Stimulated activated naive CD8-positive, alpha-beta T cell treated with anti-CD3 and anti-CD28 coated beads, Interleukin-15, amount 100 ng/mL, for 72 hours (primary cell): Measurements from ENCODE around the gene EPN1.

Source experiments
- ATAC-seq: fragments of 150-1000 bp; cut with Tn5 transposase; 2 replicates; pipeline ENCODE4 v1.10.0; 2021; ENCODE audit warnings: mild to moderate bottlenecking, moderate library complexity
- DNase-seq, 2 donors: peaks; one replicate each; pipeline ENCODE4 v3.0.0; 2021 to 2022
- H3K27ac Mint-ChIP-seq, 2 donors: one replicate each; pipeline ENCODE4 v1.8.0; 2022; ENCODE audit warnings: mild to moderate bottlenecking in 2 of 2, mixed read lengths in 2 of 2, moderate library complexity in 2 of 2
- H3K27me3 Mint-ChIP-seq: one replicate; pipeline ENCODE4 v1.8.0; 2022; ENCODE audit warnings: mixed read lengths
- H3K4me1 Mint-ChIP-seq: one replicate; pipeline ENCODE4 v1.8.0; 2022; ENCODE audit warnings: mild to moderate bottlenecking, mixed read lengths
- H3K4me3 Mint-ChIP-seq, 2 donors: one replicate each; pipeline ENCODE4 v1.8.0; 2022; ENCODE audit warnings: mild to moderate bottlenecking in 2 of 2, mixed read lengths in 2 of 2, moderate library complexity in 1 of 2
- H3K9me3 Mint-ChIP-seq, 2 donors: one replicate each; pipeline ENCODE4 v1.8.0; 2022; ENCODE audit warnings: mixed read lengths in 2 of 2

EPN1 gene

DNA sequence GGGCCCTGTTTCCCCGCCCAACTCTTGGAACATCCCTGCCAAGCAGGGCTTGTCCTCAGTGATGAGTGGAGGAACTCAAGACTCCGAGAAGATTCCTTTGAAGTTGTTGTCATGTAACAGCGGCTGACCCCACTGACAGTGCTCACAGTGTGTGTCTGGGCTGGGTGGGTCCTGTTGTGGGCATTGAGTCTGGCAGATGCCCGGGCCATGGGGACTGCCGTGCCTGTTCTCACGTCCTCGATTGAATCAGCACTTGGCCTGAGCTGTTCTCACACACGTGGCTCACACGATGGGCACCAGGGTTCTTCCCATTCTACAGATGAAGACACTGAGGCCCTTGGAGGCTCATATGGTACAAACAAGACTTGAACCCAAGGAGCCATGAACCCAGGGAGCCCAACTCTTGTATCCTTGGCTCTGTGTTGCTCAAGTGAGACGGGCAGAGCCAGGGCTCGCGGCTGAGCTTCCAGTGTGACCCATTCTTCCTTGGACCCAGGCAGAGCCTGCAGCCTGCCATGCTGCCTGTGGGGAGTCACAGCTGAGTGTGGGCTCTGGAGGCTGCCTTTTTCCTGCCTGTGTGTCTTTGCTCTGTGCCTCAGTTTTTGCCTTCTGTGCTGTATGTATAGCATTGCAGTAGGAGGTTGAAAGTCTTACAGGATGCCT lies 8.6 kb upstream of the EPN1 start:
- no peaks in the 10 kb centered on the region for H3K27me3 Mint-ChIP-seq
- no peaks in the 10 kb centered on the region for H3K9me3 Mint-ChIP-seq
- H3K4me1 Mint-ChIP-seq, result peaks cover 77% of the 10 kb centered on the region
- ATAC-seq, result no peak
- H3K27ac Mint-ChIP-seq, result peak overlapping the region in 1 of 2 donors; percentile 75
- no peak for DNase-seq
- no peak overlapping the region for H3K4me3 Mint-ChIP-seq

- no peak for DNase-seq
- peak overlapping the region in 1 of 2 donors; percentile 75 for H3K27ac Mint-ChIP-seq
- no peaks in the 10 kb centered on the region for H3K9me3 Mint-ChIP-seq
- no peak overlapping the region for H3K4me3 Mint-ChIP-seq
- no peak for ATAC-seq
- peaks cover 77% of the 10 kb centered on the region for H3K4me1 Mint-ChIP-seq
- no peaks in the 10 kb centered on the region for H3K27me3 Mint-ChIP-seq
Observed at GRCh38 chr19:55667006-55667381, 8.0 kb upstream of the EPN1 start.

DNA sequence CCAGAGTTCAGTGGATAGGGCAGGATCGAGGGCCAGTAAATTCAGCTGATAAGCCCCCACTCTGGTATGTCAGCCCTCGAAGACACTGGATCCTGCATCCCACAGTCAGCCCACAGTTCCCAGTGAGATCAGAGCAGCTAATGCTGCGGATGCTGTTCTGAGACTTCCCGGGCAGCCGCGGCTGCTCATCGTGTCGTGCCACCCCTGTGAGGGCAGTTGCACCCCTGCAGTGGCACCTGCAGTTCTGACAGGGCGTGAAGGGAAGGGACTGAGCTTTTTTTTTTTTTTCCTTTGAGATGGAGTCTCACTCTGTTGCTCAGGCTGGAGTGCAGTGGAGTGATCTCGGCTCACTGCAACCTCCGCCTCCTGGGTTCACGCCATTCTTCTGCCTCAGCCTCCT lies 7.5 kb upstream of the EPN1 start:
- H3K4me3 Mint-ChIP-seq, result no peak overlapping the region
- DNase-seq, result no peak
- H3K27me3 Mint-ChIP-seq, result no peaks in the 10 kb centered on the region
- peaks cover 78% of the 10 kb centered on the region for H3K4me1 Mint-ChIP-seq
- no peaks in the 10 kb centered on the region for H3K9me3 Mint-ChIP-seq
- no peak for ATAC-seq
- no peak overlapping the region for H3K27ac Mint-ChIP-seq

GRCh38 chr19:55667958-55668357 lies 7.1 kb upstream of the EPN1 start:
- peaks cover 75% of the 10 kb centered on the region for H3K4me1 Mint-ChIP-seq
- H3K27ac Mint-ChIP-seq, result no peak overlapping the region
- H3K9me3 Mint-ChIP-seq, result no peaks in the 10 kb centered on the region
- no peak overlapping the region for H3K4me3 Mint-ChIP-seq
- no peak for ATAC-seq
- no peaks in the 10 kb centered on the region for H3K27me3 Mint-ChIP-seq
- DNase-seq, result no peak

DNA sequence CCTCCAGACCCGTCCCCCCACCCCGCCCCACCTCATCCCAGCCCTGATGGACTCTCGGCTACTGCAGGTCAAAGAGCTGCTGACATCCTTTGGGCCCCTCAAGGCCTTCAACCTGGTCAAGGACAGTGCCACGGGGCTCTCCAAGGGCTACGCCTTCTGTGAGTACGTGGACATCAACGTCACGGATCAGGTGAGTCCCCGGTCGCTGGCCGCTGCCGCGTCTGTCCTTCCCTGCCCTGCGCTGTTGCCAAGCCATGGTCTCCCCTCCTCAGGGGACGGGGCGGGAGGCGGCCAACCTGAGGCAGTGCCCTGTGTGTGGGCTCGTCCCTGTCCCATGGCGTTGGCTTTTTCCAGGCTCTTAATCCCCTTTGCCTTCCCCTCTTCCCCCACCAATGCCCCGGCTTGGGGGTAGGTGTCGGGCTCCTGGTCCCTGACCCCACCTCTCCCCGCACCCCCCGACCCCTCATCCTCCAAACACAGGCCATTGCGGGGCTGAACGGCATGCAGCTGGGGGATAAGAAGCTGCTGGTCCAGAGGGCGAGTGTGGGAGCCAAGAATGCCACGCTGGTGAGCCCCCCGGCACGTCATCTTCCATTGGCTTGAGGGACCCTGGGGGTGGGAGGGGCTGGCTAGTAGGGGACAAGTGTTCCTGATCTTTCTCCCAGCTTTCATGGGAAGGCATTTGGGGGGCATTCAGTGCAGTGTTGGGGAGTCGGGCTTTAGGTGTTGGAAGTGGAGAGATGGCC lies 6.2 kb upstream of the EPN1 start:
- ATAC-seq, result no peak
- Mint-ChIP-seq H3K27me3 (no peaks in the 10 kb centered on the region), H3K27ac (no peak overlapping the region), H3K4me3 (no peak overlapping the region), H3K4me1 (peaks cover 75% of the 10 kb centered on the region), H3K9me3 (no peaks in the 10 kb centered on the region)
- no peak for DNase-seq

DNA sequence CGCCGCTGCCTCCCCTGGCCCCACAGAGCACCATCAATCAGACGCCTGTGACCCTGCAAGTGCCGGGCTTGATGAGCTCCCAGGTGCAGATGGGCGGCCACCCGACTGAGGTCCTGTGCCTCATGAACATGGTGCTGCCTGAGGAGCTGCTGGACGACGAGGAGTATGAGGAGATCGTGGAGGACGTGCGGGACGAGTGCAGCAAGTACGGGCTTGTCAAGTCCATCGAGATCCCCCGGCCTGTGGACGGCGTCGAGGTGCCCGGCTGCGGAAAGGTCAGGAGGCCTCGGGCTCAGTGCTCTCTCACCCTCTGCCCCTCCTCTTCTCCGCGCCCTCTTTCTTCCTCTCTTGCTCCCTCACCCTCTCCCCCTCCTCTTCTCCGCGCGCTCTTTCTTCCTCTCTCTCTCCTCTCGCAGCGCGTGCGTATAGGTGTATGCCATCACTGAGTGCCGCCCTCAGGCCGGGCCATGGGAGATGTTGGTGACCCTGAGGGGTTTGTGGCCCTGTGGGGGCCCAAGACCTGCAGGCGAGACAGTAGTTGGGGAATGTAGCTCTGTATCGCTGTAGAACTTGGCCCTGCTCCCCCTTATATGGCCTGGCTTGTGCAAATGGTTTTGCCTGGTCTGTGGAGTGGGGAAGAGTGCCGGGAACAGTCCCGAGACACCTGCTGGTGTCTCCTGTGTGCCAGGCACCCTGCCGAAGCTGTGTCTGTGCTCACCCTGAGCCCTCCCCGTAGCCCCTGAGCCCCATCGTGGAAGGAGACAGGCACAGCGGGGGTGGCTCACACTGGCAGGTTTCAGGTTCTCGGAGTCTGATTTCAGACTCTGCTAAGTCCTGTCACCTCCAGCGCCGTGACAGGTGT lies 5.4 kb upstream of the EPN1 start:
- H3K9me3 Mint-ChIP-seq, result no peaks in the 10 kb centered on the region
- H3K27ac Mint-ChIP-seq, result no peak overlapping the region

GRCh38 chr19:55670280-55671053 lies 4.6 kb upstream of the EPN1 start:
- Mint-ChIP-seq H3K9me3 (no peaks in the 10 kb centered on the region), H3K27ac (peak overlapping the region in 1 of 2 donors; percentile 60), H3K27me3 (no peaks in the 10 kb centered on the region), H3K4me3 (no peak overlapping the region), H3K4me1 (peaks cover 78% of the 10 kb centered on the region)
- ATAC-seq (no peak), DNase-seq (no peak)

More for the DNA sequence above, 5.4 kb upstream of the EPN1 start:
- H3K4me1 Mint-ChIP-seq, result peaks cover 76% of the 10 kb centered on the region
- DNase-seq (no peak), ATAC-seq (no peak)
- H3K4me3 Mint-ChIP-seq, result no peak overlapping the region
- no peaks in the 10 kb centered on the region for H3K27me3 Mint-ChIP-seq

- no peaks in the 10 kb centered on the region for H3K9me3 Mint-ChIP-seq
- H3K4me1 Mint-ChIP-seq, result peaks cover 76% of the 10 kb centered on the region
- no peak overlapping the region for H3K4me3 Mint-ChIP-seq
- peak overlapping the region in 1 of 2 donors; percentile 48 for H3K27ac Mint-ChIP-seq
- ATAC-seq (no peak), DNase-seq (no peak)
- H3K27me3 Mint-ChIP-seq, result no peaks in the 10 kb centered on the region
Observed at GRCh38 chr19:55671054-55671378, 4.0 kb upstream of the EPN1 start.

- DNase-seq, result no peak
- no peak overlapping the region for H3K4me3 Mint-ChIP-seq
Observed at GRCh38 chr19:55672418-55672817, 2.6 kb upstream of the EPN1 start.

DNA sequence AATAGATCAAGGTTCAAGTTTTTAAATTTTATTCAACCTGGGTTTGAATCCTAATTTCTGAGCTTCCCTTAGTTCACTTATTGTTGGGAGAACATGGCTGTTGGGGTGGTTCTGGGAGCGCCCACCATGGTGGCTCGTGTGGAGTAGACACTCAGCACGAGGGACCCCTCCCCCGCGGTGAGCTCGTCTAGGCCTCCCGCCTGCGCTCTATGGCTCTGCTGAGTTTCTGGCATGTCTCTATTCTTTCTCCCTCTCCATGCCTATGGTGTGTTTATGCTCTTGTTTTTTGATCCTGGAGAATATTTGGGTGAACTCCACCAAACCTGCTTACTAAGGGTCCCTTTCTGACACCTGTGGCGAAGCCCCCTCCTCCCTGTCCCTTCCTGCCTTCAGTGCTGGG lies 1.6 kb upstream of the EPN1 start:
- DNase-seq, result no peak
- H3K27ac Mint-ChIP-seq, result peak overlapping the region; percentile 35 to 74
- no peaks in the 10 kb centered on the region for H3K9me3 Mint-ChIP-seq
- H3K4me3 Mint-ChIP-seq, result peak overlapping the region in 1 of 2 donors; percentile 56
- ATAC-seq, result no peak
- peaks cover 80% of the 10 kb centered on the region for H3K4me1 Mint-ChIP-seq
- no peaks in the 10 kb centered on the region for H3K27me3 Mint-ChIP-seq

More at GRCh38 chr19:55672418-55672817, 2.6 kb upstream of the EPN1 start:
- Mint-ChIP-seq H3K4me1 (peaks cover 79% of the 10 kb centered on the region), H3K27ac (no peak overlapping the region), H3K27me3 (no peaks in the 10 kb centered on the region), H3K9me3 (no peaks in the 10 kb centered on the region)
- ATAC-seq, result no peak

- H3K4me3 Mint-ChIP-seq, result peak overlapping the region in 1 of 2 donors; percentile 56
- no peaks in the 10 kb centered on the region for H3K9me3 Mint-ChIP-seq
- H3K27ac Mint-ChIP-seq, result peak overlapping the region in 1 of 2 donors; percentile 74
- no peak for DNase-seq
- ATAC-seq, result no peak
- peaks cover 84% of the 10 kb centered on the region for H3K4me1 Mint-ChIP-seq
- no peaks in the 10 kb centered on the region for H3K27me3 Mint-ChIP-seq
Observed at GRCh38 chr19:55673889-55674288, 1.1 kb upstream of the EPN1 start.

DNA sequence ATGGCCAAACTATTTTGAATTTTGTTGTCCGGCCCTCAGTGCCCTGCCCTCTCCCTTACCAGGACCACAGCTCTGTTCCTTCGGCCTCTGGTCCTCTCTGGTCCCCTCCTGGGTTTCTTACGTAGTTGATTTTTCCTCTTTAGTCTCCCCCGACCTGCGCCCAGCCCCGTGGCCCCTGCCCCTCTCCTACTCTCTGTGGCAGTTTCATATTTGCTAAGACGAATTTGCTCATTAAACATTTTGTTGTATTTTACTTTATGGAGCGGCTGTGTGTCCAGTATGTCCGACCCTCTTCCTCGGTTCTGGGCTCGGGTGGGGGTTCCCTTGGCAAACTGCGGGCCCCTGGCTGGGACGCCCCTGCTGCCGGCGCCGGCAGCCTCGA lies 576 bp upstream of the EPN1 start:
- no peak for ATAC-seq

DNA sequence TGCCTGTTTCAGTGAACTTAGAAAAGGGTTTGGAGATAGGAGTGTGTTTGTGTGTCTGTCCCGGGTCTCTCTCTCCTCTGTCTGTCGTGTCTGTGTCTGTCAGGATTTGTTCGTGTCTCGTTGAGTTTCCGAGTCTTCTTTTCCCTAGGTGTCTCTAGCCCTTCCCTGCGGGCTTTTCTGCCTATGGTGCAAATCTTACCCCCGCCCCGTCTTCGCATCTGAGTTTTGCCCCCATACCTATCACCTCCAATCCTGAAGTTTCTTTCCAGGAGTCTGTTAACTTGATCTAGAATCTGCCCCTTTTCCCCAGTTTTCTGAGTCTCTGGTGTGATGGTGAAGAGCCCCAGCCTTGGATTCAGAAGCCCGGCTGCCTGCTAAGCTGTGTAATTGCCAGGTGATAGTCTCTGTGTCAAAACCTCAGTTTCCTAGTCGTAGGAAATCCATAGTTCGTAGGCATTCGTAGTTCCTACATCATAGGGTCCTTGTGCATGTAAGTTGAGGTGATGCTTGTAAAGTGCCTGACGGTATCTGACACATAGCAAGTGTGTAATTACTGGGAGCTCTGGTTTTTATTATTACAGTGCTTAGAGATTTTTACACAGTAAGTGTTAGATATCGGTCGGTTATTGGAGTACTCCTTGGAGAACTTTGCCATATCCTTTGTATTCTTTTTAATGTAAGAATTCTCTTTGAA lies 782 bp downstream of the EPN1 start:
- H3K27ac Mint-ChIP-seq, result peak overlapping the region; percentile 79 to 91
- peak overlapping the region; percentile 91 to 92 for H3K4me3 Mint-ChIP-seq
- H3K27me3 Mint-ChIP-seq, result no peaks in the 10 kb centered on the region
- H3K9me3 Mint-ChIP-seq, result no peaks in the 10 kb centered on the region
- no peak for DNase-seq
- H3K4me1 Mint-ChIP-seq, result peaks cover 84% of the 10 kb centered on the region
- ATAC-seq, result no peak

More for the DNA sequence above, 576 bp upstream of the EPN1 start:
- Mint-ChIP-seq H3K4me3 (peak overlapping the region; percentile 53 to 91), H3K27me3 (no peaks in the 10 kb centered on the region), H3K9me3 (no peaks in the 10 kb centered on the region), H3K27ac (peak overlapping the region in 1 of 2 donors; percentile 54), H3K4me1 (peaks cover 84% of the 10 kb centered on the region)
- no peak for DNase-seq

DNA sequence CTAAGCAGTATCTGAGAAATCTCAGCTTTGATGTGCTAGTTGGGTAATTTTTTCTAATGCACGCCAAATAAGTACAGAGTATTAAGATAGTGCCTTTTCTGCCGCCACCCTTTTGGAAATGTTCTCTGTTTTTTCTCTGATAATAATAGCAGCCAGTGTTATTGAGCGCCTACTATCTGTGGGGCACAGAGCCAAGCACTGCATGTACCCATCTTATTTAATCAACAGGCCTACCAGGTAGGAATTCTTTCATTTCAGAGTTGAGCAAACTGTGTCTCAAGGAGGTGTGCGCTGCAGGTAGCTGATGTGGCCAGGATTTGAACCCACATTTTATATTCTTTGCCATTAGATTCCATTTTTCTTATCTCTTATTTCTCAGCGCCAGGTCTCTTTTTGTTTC lies 1.4 kb downstream of the EPN1 start:
- Mint-ChIP-seq H3K27me3 (no peaks in the 10 kb centered on the region), H3K27ac (no peak overlapping the region), H3K9me3 (no peaks in the 10 kb centered on the region), H3K4me3 (peak overlapping the region; percentile 91 to 92), H3K4me1 (peaks cover 80% of the 10 kb centered on the region)
- no peak for DNase-seq
- ATAC-seq, result no peak
